Cerebellar nuclear complex (tissue), 1 donor: ENCODE results near the gene PCDHGA8.
"Not testable (repeated sequence)": the region's sequence is repeated elsewhere in the genome, so short reads cannot be mapped to it uniquely, and the experiment has no call there.

ENCODE experiments used
- DNase-seq, 2 experiments: peaks; one replicate each; lab custom pipeline; 2025; lab: John Stamatoyannopoulos, UW

Gene PCDHGA8

GRCh38 chr5:141392429-141393198 is at the start of gene PCDHGA8:
Gene PCDHGA8, plus strand, starts transcription at chr5:141392633. Its CDS starts 181 bp downstream, at chr5:141392814.
- DNase-seq = no peak

GRCh38 chr5:141342773-141343172 is 49.7 kb upstream of the PCDHGA8 start:
- no peak for DNase-seq

- DNase-seq = no peak
Observed at GRCh38 chr5:141343242-141343952, 49.0 kb upstream of the PCDHGA8 start, which contains the start of gene PCDHGA3. Gene PCDHGA3, plus strand, starts transcription at chr5:141343829. Its CDS starts 205 bp downstream, at chr5:141344034.

- no peak for DNase-seq
Observed at GRCh38 chr5:141343953-141344463, 48.4 kb upstream of the PCDHGA8 start.

GRCh38 chr5:141345327-141345726 is 47.1 kb upstream of the PCDHGA8 start:
- DNase-seq = no peak

- DNase-seq = not testable (repeated sequence)
Observed at GRCh38 chr5:141346017-141346416, 46.4 kb upstream of the PCDHGA8 start.

GRCh38 chr5:141349917-141350619 is 42.4 kb upstream of the PCDHGA8 start, which contains the start of gene PCDHGB1:
Gene PCDHGB1, plus strand, starts transcription at chr5:141350099. Its CDS starts 162 bp downstream, at chr5:141350261.
- no peak for DNase-seq

- no peak for DNase-seq
Observed at GRCh38 chr5:141351591-141351990, 40.8 kb upstream of the PCDHGA8 start.

- DNase-seq = no peak
Observed at GRCh38 chr5:141354900-141355469, 37.4 kb upstream of the PCDHGA8 start, which contains the start of gene PCDHGA4. Gene PCDHGA4, plus strand, starts transcription at chr5:141355021. Its CDS starts 87 bp downstream, at chr5:141355108.

GRCh38 chr5:141355641-141356040 is 36.8 kb upstream of the PCDHGA8 start:
- no peak for DNase-seq

- DNase-seq = no peak
Observed at GRCh38 chr5:141356133-141356532, 36.3 kb upstream of the PCDHGA8 start.

- no peak for DNase-seq
Observed at GRCh38 chr5:141356950-141357349, 35.5 kb upstream of the PCDHGA8 start.

- DNase-seq = no peak
Observed at GRCh38 chr5:141359790-141360426, 32.5 kb upstream of the PCDHGA8 start, which contains the start of gene PCDHGB2. Gene PCDHGB2, plus strand, starts transcription at chr5:141359994. Its CDS starts 142 bp downstream, at chr5:141360136.

GRCh38 chr5:141360685-141361084 is 31.7 kb upstream of the PCDHGA8 start:
- no peak for DNase-seq

GRCh38 chr5:141362719-141363118 is 29.7 kb upstream of the PCDHGA8 start:
- no peak for DNase-seq

- DNase-seq = no peak
Observed at GRCh38 chr5:141363952-141364660, 28.3 kb upstream of the PCDHGA8 start, which contains the start of gene PCDHGA5. Gene PCDHGA5, plus strand, starts transcription at chr5:141364162. Its CDS starts 169 bp downstream, at chr5:141364331.

- no peak for DNase-seq
Observed at GRCh38 chr5:141366016-141366896, 26.2 kb upstream of the PCDHGA8 start.

- DNase-seq = no peak
Observed at GRCh38 chr5:141369994-141370848, 22.2 kb upstream of the PCDHGA8 start, which contains the start of gene PCDHGB3. Gene PCDHGB3, plus strand, starts transcription at chr5:141370242. Its CDS starts 153 bp downstream, at chr5:141370395.
